IMR-90 (cell line): ENCODE results near the gene CCT3. TPM values are rescaled to one million over a fixed set of nuclear protein-coding genes. Genes with fewer than 3 reads are reported as not detected.

Experiments
- ATAC-seq: fragments of 200-7000 bp; cut with Tn5 transposase; 2 replicates; pipeline ENCODE4 v1.9.1; 2020; ENCODE audit warnings: low read depth, mild to moderate bottlenecking, moderate library complexity
- BruUV-seq: library from RNA; stranded (reverse); fragments of 400-500 nt; replicated peaks from 2 replicates; lab custom pipeline; 2021; lab: Mats Ljungman, UMichigan
- CTCF ChIA-PET: fragments of 300-600 bp; formaldehyde crosslinking; extraction: SDS; loops from one replicate; lab custom pipeline; 2021; ENCODE audit warnings: antibody characterized with exemption; lab: Yijun Ruan, JAX
- POLR2A ChIA-PET: fragments of 300-600 bp; sonication (Branson Sonifier 250); formaldehyde crosslinking; loops from one replicate; lab custom pipeline; 2022; ENCODE audit warnings: antibody characterized with exemption; ENCODE audit not compliant: unreplicated experiment; lab: Charles Lee
- DNase-seq: peaks from one replicate; pipeline ENCODE4 v3.0.0; 2013
- H2AFZ ChIP-seq: replicated peaks from 2 replicates; pipeline ENCODE3; 2013; ENCODE audit warnings: low read length, mild to moderate bottlenecking; ENCODE audit not compliant: poor library complexity
- H2AK5ac ChIP-seq: 2 replicates; pipeline ENCODE4 v1.6.1; 2013; ENCODE audit warnings: low read depth, low read length, inconsistent platforms
- H2AK9ac ChIP-seq: replicated peaks from 2 replicates; pipeline ENCODE3; 2013; ENCODE audit warnings: mild to moderate bottlenecking, low read depth, low read length, moderate library complexity; ENCODE audit not compliant: poor library complexity
- H2BK120ac ChIP-seq: 2 replicates; pipeline ENCODE4 v1.6.1; 2013; ENCODE audit warnings: low read depth, low read length, inconsistent platforms
- H2BK15ac ChIP-seq: 3 replicates; pipeline ENCODE4 v1.6.1; 2013; ENCODE audit warnings: low read depth, low read length, inconsistent platforms
- H2BK20ac ChIP-seq: 2 replicates; pipeline ENCODE4 v1.6.1; 2013; ENCODE audit warnings: low read depth, mild to moderate bottlenecking, inconsistent platforms, low read length, moderate library complexity
- H2BK5ac ChIP-seq: 2 replicates; pipeline ENCODE4 v1.6.1; 2013; ENCODE audit warnings: mild to moderate bottlenecking, low read depth, low read length, inconsistent platforms; ENCODE audit not compliant: poor library complexity, severe bottlenecking
- H3K14ac ChIP-seq: replicated peaks from 2 replicates; pipeline ENCODE4 v1.6.1; 2013; ENCODE audit warnings: low read depth, low read length, inconsistent platforms
- H3K18ac ChIP-seq: 2 replicates; pipeline ENCODE4 v1.6.1; 2013; ENCODE audit warnings: low read depth, low read length, control low read depth
- H3K23ac ChIP-seq: 2 replicates; pipeline ENCODE4 v1.6.1; 2013; ENCODE audit warnings: low read depth, low read length, inconsistent platforms
- H3K27ac ChIP-seq: 2 replicates; pipeline ENCODE4 v1.5.1; 2013; ENCODE audit warnings: mild to moderate bottlenecking, control low read depth, low read length; ENCODE audit not compliant: insufficient read depth
- H3K27me3 ChIP-seq: 2 replicates; pipeline ENCODE4 v1.6.1; 2013; ENCODE audit warnings: low read length; ENCODE audit not compliant: control insufficient read depth, insufficient read depth
- H3K36me3 ChIP-seq: 2 replicates; pipeline ENCODE4 v1.6.1; 2013; ENCODE audit warnings: low read length, mixed read lengths; ENCODE audit not compliant: control insufficient read depth, insufficient read depth
- H3K4ac ChIP-seq: 2 replicates; pipeline ENCODE4 v1.6.1; 2013; ENCODE audit warnings: low read depth, low read length, inconsistent platforms
- H3K4me1 ChIP-seq: 2 replicates; pipeline ENCODE4 v1.6.1; 2013; ENCODE audit warnings: low read length, mixed read lengths; ENCODE audit not compliant: control insufficient read depth, insufficient read depth
- H3K4me2 ChIP-seq: 2 replicates; pipeline ENCODE4 v1.6.1; 2013; ENCODE audit warnings: low read depth, mild to moderate bottlenecking, control low read depth, low read length, moderate library complexity
- H3K4me3 ChIP-seq: 2 replicates; pipeline ENCODE4 v1.5.1; 2013; ENCODE audit warnings: low read depth, mild to moderate bottlenecking, control low read depth, low read length, moderate library complexity; ENCODE audit not compliant: insufficient read depth
- H3K56ac ChIP-seq: 2 replicates; pipeline ENCODE4 v1.6.1; 2013; ENCODE audit warnings: low read length, inconsistent platforms; ENCODE audit not compliant: insufficient read depth; ENCODE audit errors: extremely low read depth
- H3K79me1 ChIP-seq, 2 experiments: 2 replicates each; pipeline ENCODE4 v1.6.1; 2013; ENCODE audit warnings: low read length in 2 of 2, inconsistent platforms in 1 of 2, low read depth in 1 of 2
- H3K9ac ChIP-seq: 2 replicates; pipeline ENCODE4 v1.6.1; 2013; ENCODE audit warnings: low read depth, low read length, control low read depth
- H3K9me1 ChIP-seq: 2 replicates; pipeline ENCODE4 v1.6.1; 2013; ENCODE audit warnings: low read length, inconsistent platforms; ENCODE audit not compliant: insufficient read depth
- H3K9me3 ChIP-seq: 2 replicates; pipeline ENCODE4 v1.6.1; 2013; ENCODE audit warnings: low read length; ENCODE audit not compliant: control insufficient read depth, insufficient read depth
- H4K20me1 ChIP-seq: 2 replicates; pipeline ENCODE4 v1.6.1; 2013; ENCODE audit warnings: low read length, inconsistent platforms; ENCODE audit not compliant: insufficient read depth
- H4K5ac ChIP-seq: 2 replicates; pipeline ENCODE4 v1.6.1; 2013; ENCODE audit warnings: mild to moderate bottlenecking, low read depth, low read length, control low read depth
- H4K8ac ChIP-seq, 2 experiments: 2 replicates each; pipeline ENCODE4 v1.6.1; 2013; ENCODE audit warnings: low read depth in 2 of 2, low read length in 2 of 2, control low read depth in 1 of 2, inconsistent platforms in 1 of 2
- H4K91ac ChIP-seq: 2 replicates; pipeline ENCODE4 v1.6.1; 2013; ENCODE audit warnings: low read depth, low read length, inconsistent platforms; ENCODE audit not compliant: insufficient read depth
- BHLHE40 ChIP-seq: fragments of 150-350 bp; IDR thresholded peaks from 2 replicates; pipeline ENCODE4 v1.6.1; 2016; ENCODE audit warnings: mild to moderate bottlenecking, low read depth, low read length
- CEBPB ChIP-seq: IDR thresholded peaks from 2 replicates; pipeline ENCODE4 v1.6.1; 2012; ENCODE audit warnings: low read depth, low read length, improper control_type of control experiment
- CHD1 ChIP-seq: IDR thresholded peaks from 2 replicates; pipeline ENCODE4 v1.6.1; 2012; ENCODE audit warnings: low read depth, low read length, improper control_type of control experiment
- FOS ChIP-seq: fragments of 150-350 bp; IDR thresholded peaks from 2 replicates; pipeline ENCODE4 v1.6.1; 2016; ENCODE audit warnings: low read depth, low read length
- MAFK ChIP-seq: IDR thresholded peaks from 2 replicates; pipeline ENCODE4 v1.6.1; 2012; ENCODE audit warnings: low read depth, low read length, improper control_type of control experiment
- MAZ ChIP-seq: IDR thresholded peaks from 2 replicates; pipeline ENCODE4 v1.6.1; 2012; ENCODE audit warnings: low read depth, mild to moderate bottlenecking, low read length, improper control_type of control experiment, moderate library complexity, borderline replicate concordance
- MXI1 ChIP-seq: IDR thresholded peaks from 2 replicates; pipeline ENCODE4 v1.6.1; 2012; ENCODE audit warnings: low read depth, mild to moderate bottlenecking, low read length, moderate library complexity, borderline replicate concordance
- NFE2L2 ChIP-seq: fragments of 150-350 bp; IDR thresholded peaks from 2 replicates; pipeline ENCODE4 v1.6.1; 2016; ENCODE audit warnings: low read depth, mild to moderate bottlenecking, low read length
- RAD21 ChIP-seq: IDR thresholded peaks from 2 replicates; pipeline ENCODE4 v1.6.1; 2012; ENCODE audit warnings: low read length, improper control_type of control experiment
- RFX5 ChIP-seq: IDR thresholded peaks from 2 replicates; pipeline ENCODE4 v1.8.0; 2012; ENCODE audit warnings: low read depth, mild to moderate bottlenecking, low read length, moderate library complexity
- WGBS, 2 experiments: methylation state at CpG; one replicate each; pipeline versions ENCODE4 v1.1.5 to v1.1.7; 2013; ENCODE audit warnings: missing lambda C conversion rate in 2 of 2; ENCODE audit not compliant: insufficient read length in 1 of 2; ENCODE audit errors: extremely low coverage in 2 of 2; 5-methylcytosine and 5-hydroxymethylcytosine counted together
- dilution Hi-C: fragments of 300-500 bp; cut with HindIII; formaldehyde crosslinking; loops from one replicate; pipeline ENCODE4 v1.14.3; 2018; ENCODE audit warnings: low sequenced_read_pairs; ENCODE audit not compliant: unreplicated experiment
- in situ Hi-C: fragments of 300-500 bp; cut with MboI; formaldehyde crosslinking; loops from 3 replicates; pipeline ENCODE4 v1.14.3; 2019; ENCODE audit warnings: low sequenced_read_pairs, inconsistent platforms, mixed read lengths
- intact Hi-C: fragments of 100-400 bp; cut with micrococcal nuclease; formaldehyde crosslinking; loops from 2 replicates; pipeline ENCODE4 v1.10.0; 2022
- polyA plus RNA-seq, 3 experiments: library from polyadenylated mRNA; depleted of rRNA; stranded (reverse); fragments of >200 nt; gene quantifications; 2 replicates each; pipeline ENCODE4 v1.2.3, GENCODE V29; 2012; ENCODE audit warnings: low replicate concordance in 1 of 3
- total RNA-seq: library from RNA; depleted of rRNA; stranded (reverse); fragments of >200 nt; gene quantifications from 2 replicates; pipeline ENCODE4 v1.2.3, GENCODE V29; 2012
- TF ChIP-seq, protein P1 (sequence below): conservative IDR thresholded peaks from 2 replicates; pipeline ENCODE4 v1.5.1; 2012; ENCODE audit warnings: mild to moderate bottlenecking, low read depth, low read length, improper control_type of control experiment
- TF ChIP-seq, protein P2 (sequence below): fragments of 150-350 bp; IDR thresholded peaks from 2 replicates; pipeline ENCODE4 v1.6.1; 2016; ENCODE audit warnings: low read depth, mild to moderate bottlenecking, low read length, moderate library complexity, borderline replicate concordance

CCT3 gene
- total and polyA plus RNA-seq, 2 of the 4 experiments (the other 2 are of a cell fraction) = 313 to 595 TPM

DNA sequence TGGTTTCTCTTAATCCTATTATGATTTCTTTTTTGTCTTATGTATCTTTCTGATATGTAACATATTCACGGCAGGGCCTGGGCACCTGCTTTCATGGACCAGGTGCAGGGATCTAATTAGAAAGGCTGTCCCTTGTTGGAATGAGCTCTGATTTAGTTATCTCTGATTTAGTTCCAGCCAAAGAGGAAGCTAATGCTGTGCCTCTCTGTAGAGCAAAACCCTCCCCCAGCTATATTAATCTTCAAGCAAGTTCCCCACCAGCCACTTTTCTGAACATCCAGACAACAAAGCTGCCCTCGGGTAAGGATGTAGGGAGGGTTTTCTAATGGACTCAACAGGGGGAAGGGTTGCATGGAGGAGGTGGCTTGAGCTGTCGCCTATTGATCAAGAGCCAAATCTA, 6.3 kb upstream of the CCT3 start:
- H3K4me1 ChIP-seq = 0 out of 2 replicates have a peak, but pooled peaks cover 2% of the 10 kb centered on the region
- H3K4me3 ChIP-seq = no peak overlapping the region
- no peak overlapping the region for H4K8ac ChIP-seq
- BruUV-seq = no TSS peak
- H3K23ac ChIP-seq = no peak overlapping the region
- no peak overlapping the region for H2BK5ac ChIP-seq
- DNase-seq (no peak), ATAC-seq (no peak)
- TF ChIP-seq RFX5 = no peak
- no peak for TF ChIP-seq RAD21
- no peak for TF ChIP-seq MAZ
- TF ChIP-seq MAFK = no peak
- TF ChIP-seq, protein P1, sequence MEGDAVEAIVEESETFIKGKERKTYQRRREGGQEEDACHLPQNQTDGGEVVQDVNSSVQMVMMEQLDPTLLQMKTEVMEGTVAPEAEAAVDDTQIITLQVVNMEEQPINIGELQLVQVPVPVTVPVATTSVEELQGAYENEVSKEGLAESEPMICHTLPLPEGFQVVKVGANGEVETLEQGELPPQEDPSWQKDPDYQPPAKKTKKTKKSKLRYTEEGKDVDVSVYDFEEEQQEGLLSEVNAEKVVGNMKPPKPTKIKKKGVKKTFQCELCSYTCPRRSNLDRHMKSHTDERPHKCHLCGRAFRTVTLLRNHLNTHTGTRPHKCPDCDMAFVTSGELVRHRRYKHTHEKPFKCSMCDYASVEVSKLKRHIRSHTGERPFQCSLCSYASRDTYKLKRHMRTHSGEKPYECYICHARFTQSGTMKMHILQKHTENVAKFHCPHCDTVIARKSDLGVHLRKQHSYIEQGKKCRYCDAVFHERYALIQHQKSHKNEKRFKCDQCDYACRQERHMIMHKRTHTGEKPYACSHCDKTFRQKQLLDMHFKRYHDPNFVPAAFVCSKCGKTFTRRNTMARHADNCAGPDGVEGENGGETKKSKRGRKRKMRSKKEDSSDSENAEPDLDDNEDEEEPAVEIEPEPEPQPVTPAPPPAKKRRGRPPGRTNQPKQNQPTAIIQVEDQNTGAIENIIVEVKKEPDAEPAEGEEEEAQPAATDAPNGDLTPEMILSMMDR = no peak
- TF ChIP-seq CEBPB = no peak
- no peak for TF ChIP-seq BHLHE40
- TF ChIP-seq, protein P2, sequence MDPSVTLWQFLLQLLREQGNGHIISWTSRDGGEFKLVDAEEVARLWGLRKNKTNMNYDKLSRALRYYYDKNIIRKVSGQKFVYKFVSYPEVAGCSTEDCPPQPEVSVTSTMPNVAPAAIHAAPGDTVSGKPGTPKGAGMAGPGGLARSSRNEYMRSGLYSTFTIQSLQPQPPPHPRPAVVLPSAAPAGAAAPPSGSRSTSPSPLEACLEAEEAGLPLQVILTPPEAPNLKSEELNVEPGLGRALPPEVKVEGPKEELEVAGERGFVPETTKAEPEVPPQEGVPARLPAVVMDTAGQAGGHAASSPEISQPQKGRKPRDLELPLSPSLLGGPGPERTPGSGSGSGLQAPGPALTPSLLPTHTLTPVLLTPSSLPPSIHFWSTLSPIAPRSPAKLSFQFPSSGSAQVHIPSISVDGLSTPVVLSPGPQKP = no peak
- TF ChIP-seq NFE2L2 = no peak
- no peak for TF ChIP-seq MXI1
- TF ChIP-seq FOS = no peak
- TF ChIP-seq CHD1 = no peak
- H3K27ac ChIP-seq = no peak overlapping the region
- no peaks in the 10 kb centered on the region for H3K79me1 ChIP-seq
- no peaks in the 10 kb centered on the region for H4K20me1 ChIP-seq
- H3K14ac ChIP-seq = no peak overlapping the region
- no peak overlapping the region for H2AK9ac ChIP-seq
- ChIA-PET CTCF (interaction anchor here (0.6 kb wide), 1 partner anchor 41 kb away, joined by 3 read pairs; no protein-coding TSS in a partner anchor), POLR2A (no interaction called here)
- H4K91ac ChIP-seq = no peak overlapping the region
- H3K18ac ChIP-seq = no peak overlapping the region
- no peak overlapping the region for H3K56ac ChIP-seq
- H4K5ac ChIP-seq = no peak overlapping the region
- intact Hi-C loops = no loop called here
- no peak overlapping the region for H2BK15ac ChIP-seq
- H3K9me3 ChIP-seq = no peaks in the 10 kb centered on the region
- H3K27me3 ChIP-seq = peaks cover 32% of the 10 kb centered on the region
- no CpG with 5 or more reads among the region's 3 CpGs for WGBS, 2 experiments
- in situ Hi-C loops = no loop called here
- no peak overlapping the region for H2BK20ac ChIP-seq
- no peak overlapping the region for H2AK5ac ChIP-seq
- H3K9me1 ChIP-seq = 0 out of 2 replicates have a peak, but pooled peaks cover 4% of the 10 kb centered on the region
- dilution Hi-C loops = no loop called here
- H3K4ac ChIP-seq = no peak overlapping the region
- no peak overlapping the region for H3K9ac ChIP-seq
- H3K4me2 ChIP-seq = no peak overlapping the region
- H2BK120ac ChIP-seq = no peak overlapping the region
- no peaks in the 10 kb centered on the region for H3K36me3 ChIP-seq
- no peak overlapping the region for H2AFZ ChIP-seq
